HL-60 (cell line): Measurements from ENCODE around the gene NR1I3.

Experiments used
- DNase-seq, 2 experiments: peaks; one replicate each; pipeline ENCODE4 v3.0.0-alpha.2; 2010 to 2020; ENCODE audit warnings: low read depth in 1 of 2, low spot score in 1 of 2
- H3K27ac ChIP-seq: fragments of 250-450 bp; sonication (Bioruptor Pico); replicated peaks from 2 replicates; pipeline ENCODE4 v1.5.1; 2020; ENCODE audit warnings: mild to moderate bottlenecking, moderate library complexity
- H3K27me3 ChIP-seq: fragments of 250-450 bp; sonication (Bioruptor Pico); 2 replicates; pipeline ENCODE4 v1.5.1; 2021; ENCODE audit warnings: mild to moderate bottlenecking, moderate library complexity; ENCODE audit not compliant: insufficient read depth, poor library complexity, severe bottlenecking
- H3K4me3 ChIP-seq: replicated peaks from 2 replicates; pipeline ENCODE4 v1.5.1; 2011; ENCODE audit warnings: mild to moderate bottlenecking, control low read depth, low read length; ENCODE audit not compliant: insufficient read depth
- CTCF ChIP-seq: IDR thresholded peaks from one replicate; pipeline ENCODE4 v1.5.1; 2011; ENCODE audit warnings: low read length, control low read depth, inconsistent platforms; ENCODE audit not compliant: insufficient read depth
- GABPA ChIP-seq: IDR thresholded peaks from 2 replicates; pipeline ENCODE4 v1.6.1; 2012; ENCODE audit warnings: low read depth
- POLR2AphosphoS5 ChIP-seq: IDR thresholded peaks from 2 replicates; pipeline ENCODE4 v1.6.1; 2012; ENCODE audit warnings: low read depth
- REST ChIP-seq: IDR thresholded peaks from 2 replicates; pipeline ENCODE4 v1.6.1; 2012; ENCODE audit warnings: low read depth; ENCODE audit not compliant: insufficient replicate concordance
- SPI1 ChIP-seq: IDR thresholded peaks from 2 replicates; pipeline ENCODE4 v1.6.1; 2012; ENCODE audit warnings: low read depth, mild to moderate bottlenecking, borderline replicate concordance

The NR1I3 gene

DNA sequence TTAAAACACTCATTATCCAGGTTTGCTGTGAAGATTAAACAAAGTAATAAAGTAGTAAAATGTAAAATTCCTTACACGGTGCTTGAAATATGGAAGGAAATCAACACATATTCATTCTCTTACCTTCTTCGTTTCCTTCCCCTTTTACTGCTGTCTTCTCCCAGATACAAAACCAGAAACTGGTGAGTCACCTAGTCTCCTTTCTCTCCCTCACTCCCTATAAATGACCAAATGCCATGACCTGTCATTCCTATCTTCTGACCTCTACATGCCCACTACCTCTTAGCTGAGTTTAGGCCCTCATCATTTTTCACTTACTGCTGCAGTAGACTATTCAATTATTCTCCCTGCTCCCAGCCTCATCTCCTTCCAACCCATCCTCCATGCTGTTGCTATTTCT is 4.3 kb upstream of the NR1I3 start:
- DNase-seq: no peak
- Histone ChIP-seq H3K27me3 (no peaks in the 10 kb centered on the region), H3K4me3 (no peak overlapping the region), H3K27ac (no peak overlapping the region)
- TF ChIP-seq GABPA (no peak), SPI1 (no peak), CTCF (no peak), POLR2AphosphoS5 (no peak), REST (no peak)

GRCh38 chr1:161241682-161242081 is 3.7 kb upstream of the NR1I3 start:
- Histone ChIP-seq H3K27me3 (no peaks in the 10 kb centered on the region), H3K4me3 (no peak overlapping the region), H3K27ac (no peak overlapping the region)
- TF ChIP-seq SPI1 (peak; percentile 29; the same call in 1 of the 2 replicates), POLR2AphosphoS5 (no peak)
- peak in 1 of 2 experiments; percentile 31 for DNase-seq

- TF ChIP-seq GABPA (no peak), SPI1 (no peak), REST (no peak), POLR2AphosphoS5 (no peak), CTCF (no peak)
- no peaks in the 10 kb centered on the region for H3K27me3 ChIP-seq
- no peak for DNase-seq
- no peak overlapping the region for H3K27ac ChIP-seq
- no peak overlapping the region for H3K4me3 ChIP-seq
Observed at GRCh38 chr1:161235957-161236775, 1.8 kb downstream of the NR1I3 start.

DNA sequence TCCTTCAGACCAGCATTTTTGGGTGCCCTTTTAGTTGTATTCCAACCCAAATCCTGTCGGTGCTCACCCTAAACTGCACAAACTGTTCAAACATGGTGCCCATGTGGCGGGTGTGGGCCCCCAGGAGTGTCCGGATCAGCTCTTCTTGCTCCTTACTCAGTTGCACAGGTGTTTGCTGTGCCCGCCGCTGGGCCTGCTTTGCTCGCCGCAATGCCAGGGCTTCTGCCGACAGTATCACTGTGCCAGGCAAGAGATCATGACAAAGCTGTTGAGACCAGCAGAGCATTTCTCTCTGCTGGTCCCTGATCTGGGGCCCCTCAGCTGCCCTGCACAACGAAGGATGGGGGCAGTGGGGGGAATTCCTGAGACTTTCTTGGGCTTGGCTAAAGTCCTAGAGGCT is 4.9 kb downstream of the NR1I3 start:
- DNase-seq: no peak

More for the DNA sequence above, 4.9 kb downstream of the NR1I3 start:
- Histone ChIP-seq H3K27me3 (no peaks in the 10 kb centered on the region), H3K27ac (no peak overlapping the region), H3K4me3 (no peak overlapping the region)
- TF ChIP-seq POLR2AphosphoS5 (no peak), REST (no peak), GABPA (no peak), CTCF (no peak), SPI1 (no peak)
